HG03060 (cell line): ENCODE data around the gene SRBD1.
"Not testable (repeated sequence)": the region's sequence is repeated elsewhere in the genome, so short reads cannot be mapped to it uniquely, and the experiment has no call there.

Experiments
- ATAC-seq: cut with Tn5 transposase; IDR thresholded peaks from one replicate; pipeline ENCODE4 v1.9.1; 2021; ENCODE audit warnings: low read depth, moderate number of reproducible peaks; ENCODE audit not compliant: unreplicated experiment

The SRBD1 gene

DNA sequence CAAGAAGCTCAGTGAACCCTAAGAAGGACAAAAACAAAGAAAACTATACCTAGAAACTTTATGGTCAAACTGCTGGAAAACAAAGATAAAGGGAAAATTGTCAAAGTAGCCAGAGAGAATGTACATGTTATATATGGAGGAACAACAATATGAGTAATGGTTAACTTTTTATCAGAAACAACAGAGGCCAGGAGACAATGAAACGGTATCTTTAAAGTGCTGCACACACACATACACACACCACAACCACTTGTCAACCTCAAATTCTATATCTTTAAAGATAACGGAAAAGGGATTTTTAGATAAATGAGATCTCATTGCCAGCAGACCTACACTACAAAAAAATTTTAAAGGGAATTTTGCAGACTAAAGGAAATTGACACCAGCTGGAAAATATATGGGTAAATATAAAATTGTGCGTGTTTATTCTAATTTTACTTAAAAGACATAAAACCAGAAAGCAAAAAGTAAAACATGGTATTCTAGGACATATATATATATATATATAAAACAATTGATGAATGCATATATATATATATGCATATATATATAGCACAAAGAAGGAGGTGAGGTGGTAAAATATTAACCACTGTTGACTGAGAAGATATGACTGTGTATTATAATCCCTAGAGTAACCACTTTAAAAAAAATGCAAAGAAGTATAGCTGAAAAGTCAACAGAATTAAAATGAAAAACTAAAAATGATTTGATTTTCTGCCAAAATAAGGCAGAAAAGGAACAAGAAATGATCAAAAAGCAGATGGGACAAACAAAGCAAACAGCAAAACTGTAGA lies 172.0 kb downstream of the SRBD1 start:
- ATAC-seq, result no peak

DNA sequence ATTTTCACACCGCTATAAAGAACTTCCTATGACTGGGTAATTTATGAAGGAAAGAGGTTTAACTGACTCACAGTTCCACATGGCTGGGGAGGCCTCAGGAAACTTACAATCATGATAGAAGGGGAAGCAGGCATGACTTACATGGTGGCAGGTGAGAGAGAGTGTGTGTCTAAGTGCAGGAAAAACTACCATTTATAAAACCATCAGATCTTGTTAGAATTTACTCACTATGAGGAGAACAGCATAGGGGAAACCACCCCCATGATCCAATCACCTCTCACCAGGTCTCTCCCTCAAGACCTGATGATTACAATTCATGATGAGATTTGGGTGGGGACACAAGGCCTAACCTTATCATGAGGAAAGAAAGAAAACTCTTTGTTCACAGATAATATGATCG lies 174.6 kb downstream of the SRBD1 start:
- no peak for ATAC-seq

DNA sequence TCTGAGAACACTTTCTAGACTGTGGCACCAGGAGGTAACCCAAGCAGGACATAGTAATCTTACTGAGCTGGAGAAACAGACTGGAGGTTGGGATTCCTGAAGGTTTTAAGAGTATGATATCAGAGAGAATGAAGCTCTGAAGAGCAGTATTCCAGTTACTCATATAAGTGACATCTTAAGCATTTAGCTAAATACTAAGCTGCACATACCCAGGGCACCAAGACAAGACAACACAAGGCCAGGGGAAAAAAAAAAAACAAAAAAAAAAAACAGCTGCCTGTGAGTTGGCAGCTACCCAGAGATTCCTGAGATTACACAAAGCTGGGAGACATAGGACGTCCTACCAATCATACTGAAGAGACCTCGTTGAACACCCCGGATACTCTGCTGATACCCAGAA lies 175.8 kb downstream of the SRBD1 start:
- no peak for ATAC-seq

DNA sequence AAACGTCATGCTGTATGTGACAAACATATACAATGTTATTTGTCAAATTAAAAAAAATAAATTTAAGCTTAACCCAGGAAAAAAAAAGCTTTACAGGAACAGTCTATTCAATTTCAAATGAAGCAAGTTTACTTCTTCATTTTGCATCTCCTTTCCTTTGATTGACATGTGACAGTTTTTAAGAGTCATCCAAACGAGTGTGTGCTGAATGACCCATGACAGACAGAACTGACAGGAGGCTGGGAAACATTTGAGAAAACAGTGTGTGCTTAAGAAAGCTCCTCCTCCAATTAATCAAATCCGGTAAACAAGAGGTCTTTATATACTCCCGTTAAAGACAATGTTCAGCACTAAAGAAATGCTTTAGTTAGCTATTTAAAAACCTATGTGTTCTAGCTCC lies 177.7 kb downstream of the SRBD1 start:
- no peak for ATAC-seq

DNA sequence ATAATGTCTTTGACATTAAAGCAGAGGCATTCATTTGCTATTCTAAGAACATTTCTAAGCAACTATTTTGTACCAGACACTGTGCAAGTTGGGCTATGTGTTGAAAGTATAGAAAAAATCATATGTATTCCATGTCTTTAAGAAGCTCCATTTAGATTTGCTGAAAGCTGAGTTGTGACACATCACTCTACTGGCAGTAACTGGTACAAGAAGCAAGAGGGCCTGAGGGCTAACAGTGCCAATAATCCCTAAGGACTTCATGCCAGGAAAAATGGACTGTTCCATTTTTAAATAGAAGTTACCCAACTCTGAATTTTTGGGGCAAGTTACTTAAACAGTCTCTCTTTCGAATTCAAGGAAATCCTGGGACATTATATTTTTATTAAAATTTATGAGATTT lies 178.7 kb downstream of the SRBD1 start:
- no peak for ATAC-seq

DNA sequence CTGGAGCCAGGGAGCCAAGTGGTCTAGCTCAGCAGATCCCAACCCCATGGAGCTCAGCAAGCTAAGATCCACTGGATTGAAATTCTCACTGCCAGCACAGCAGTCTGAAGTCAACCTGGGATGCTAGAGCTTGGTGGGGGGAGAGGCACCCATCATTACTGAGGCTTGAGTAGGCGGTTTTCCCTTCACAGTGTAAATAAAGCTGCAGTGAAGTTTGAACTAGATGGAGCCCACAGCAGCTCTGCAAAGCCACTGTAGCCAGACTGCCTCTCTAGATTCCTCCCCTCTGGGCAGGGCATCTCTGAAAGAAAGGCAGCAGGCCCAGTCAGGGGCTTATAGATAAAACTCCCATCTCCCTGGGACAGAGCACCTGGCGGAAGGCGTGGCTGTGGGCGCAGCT lies 185.0 kb downstream of the SRBD1 start:
- not testable (repeated sequence) for ATAC-seq

DNA sequence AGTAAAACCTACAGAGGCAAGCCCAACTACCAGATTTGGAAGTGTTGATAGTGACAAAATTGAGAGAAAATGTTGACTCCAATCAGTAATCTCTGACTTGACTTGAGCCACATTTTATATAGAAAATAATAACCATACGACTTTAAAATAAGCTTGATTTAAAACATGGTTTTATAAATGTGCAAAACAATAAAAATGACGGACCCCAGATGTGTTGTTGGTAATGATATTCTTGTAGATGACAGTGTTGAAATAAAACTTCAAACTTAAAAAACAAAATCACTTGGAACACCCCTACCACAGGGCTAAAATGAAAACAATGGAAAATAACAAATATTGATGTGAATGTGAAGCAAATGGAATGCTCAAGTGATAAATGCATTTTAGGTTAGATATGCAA lies 188.1 kb downstream of the SRBD1 start:
- ATAC-seq, result no peak

DNA sequence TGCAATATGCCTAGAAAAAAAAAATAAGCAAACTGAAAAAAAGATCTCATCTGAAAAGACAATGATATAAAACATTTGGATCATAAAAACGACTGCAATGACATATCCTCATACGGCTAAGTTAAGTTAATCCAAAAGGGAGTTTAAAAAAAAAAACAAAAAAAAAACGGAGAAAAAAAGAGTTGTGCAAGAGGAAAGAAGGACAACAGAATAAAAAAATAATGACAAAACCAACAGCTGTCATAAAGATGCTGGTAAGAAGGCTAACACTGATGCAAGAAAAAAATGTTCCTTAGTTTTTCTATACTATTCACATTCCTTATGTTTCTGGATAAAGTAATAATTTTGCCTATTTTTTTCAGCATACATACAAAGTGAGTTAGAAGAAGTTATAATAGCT lies 192.5 kb downstream of the SRBD1 start:
- no peak for ATAC-seq

DNA sequence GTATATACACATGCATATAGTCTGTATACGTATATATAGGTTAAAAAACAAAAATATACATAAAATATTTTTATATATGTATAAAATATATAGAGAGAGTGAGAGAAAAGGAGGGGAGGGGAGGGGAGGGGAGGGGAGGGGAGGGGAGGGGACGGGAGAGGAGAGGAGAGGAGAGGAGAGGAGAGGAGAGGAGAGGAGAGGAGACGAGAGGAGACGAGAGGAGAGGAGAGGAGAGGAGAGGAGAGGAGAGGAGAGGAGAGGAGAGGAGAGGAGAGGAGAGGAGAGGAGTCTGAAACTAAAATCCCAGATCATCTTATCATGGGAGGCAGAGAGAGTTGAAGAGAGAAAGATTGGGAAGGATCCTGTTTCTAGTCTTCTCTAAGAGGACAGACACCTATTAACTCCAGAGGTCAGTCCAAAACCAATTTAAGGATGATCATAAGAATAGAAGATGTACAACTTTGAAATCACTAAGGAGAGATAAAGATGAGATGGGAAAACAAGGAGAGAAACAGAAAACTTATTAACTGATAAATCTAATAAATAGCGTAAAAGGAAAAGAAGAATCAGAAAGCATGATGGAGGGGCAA lies 195.4 kb downstream of the SRBD1 start:
- no peak for ATAC-seq

DNA sequence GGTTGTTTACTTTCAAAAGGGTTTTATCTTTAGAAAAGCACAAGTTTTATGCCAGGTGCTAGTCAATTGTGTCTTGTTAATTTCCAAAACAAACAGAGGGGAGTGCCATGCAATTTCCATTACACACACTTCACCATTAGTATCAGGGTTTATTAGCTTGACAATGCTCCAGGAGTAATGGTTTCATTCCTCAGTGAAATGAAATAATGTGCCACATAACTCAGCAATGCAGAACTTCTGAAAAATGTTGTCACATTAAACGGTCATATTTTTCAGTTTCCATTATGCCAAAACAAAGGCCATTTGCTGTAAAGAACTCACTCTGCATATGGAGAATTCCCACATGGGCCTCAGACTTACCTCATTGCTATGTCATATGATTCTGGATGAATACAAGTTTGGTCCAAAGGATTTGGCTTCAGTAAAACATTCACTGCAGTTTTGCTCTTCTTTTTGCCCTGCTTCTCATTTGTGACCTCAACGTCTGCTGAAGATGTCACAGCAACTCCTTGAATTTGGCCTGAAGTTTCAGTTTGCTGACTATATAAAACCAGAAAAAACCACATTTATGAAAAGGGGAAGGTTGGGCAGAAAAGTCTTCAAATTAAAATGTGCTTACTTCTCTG lies 198.2 kb downstream of the SRBD1 start:
- ATAC-seq, result no peak

DNA sequence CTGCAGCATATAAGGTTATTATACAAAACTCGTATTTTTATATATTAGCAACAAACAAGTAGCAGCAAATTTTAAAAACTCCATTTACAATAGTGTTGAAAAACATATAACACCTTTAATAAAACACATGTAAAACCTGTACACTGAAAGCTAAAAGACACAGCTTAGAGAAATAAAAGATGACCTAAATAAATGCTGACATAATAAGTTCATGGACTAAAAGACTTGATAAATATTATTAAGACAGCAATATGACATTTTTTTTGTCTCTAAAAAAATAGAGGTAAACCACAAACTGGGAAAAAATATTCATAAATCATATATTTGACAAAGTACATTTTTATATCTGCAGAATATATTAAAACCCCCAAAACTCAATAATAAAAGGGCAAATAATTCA lies 201.4 kb downstream of the SRBD1 start:
- no peak for ATAC-seq

DNA sequence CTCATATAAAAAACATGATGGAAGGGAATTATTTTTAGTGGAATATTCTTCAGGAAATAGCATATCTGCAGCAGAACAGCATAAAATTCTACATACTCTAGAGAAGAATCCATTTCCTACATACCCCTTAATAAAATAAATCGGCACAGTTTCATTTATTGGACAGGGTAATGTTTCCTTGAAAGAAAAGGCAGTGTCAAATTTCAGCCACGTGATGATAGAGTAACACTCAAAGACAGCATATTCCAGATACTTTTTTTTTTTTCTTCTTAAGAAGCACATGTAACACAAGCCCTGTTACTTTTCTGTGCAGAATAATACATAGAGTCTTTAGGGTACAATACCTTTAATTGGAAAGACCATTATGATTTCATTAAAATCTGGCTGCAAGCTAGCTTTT lies 204.4 kb downstream of the SRBD1 start:
- ATAC-seq, result no peak

DNA sequence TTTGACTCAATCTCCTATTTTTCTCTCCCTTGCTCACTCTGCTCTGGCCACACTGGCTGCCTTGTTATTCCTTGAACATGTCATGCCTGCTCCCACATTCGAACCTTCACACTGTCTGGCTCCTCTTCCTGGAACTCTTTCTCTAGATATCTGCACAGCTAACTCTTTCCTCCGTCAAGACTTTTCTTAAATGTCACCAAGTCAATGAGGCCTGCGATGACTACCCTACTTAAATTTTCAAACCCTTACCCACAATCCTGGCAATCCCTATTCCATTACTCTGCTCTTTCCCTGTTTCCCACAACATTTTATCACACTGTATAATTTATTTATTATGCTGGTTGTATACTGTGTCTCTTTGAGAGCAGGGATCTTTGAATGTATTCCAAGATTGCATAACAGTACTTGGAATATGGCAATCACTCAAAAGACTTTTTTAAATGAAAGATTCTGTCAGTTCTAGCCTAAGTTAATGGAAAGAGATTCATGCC lies 206.2 kb downstream of the SRBD1 start:
- ATAC-seq, result no peak

DNA sequence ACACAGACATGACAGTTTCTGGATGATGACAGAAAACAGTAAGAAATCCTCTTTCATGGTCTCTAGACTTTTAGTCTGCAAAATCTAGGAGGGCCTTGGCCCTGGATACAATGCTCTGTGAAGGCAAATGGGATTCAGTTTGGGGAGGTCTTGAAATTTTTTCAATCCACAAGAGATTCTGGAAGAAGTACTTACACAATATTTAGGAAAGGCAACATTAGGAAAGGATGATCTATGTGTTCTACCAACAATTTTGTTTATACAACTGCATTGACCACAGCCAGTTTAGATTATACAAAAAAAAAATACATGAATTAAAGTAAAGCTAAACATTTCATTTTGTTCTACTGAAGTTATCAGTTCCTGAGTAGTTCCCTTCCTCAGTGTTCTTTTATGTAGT lies 208.0 kb downstream of the SRBD1 start:
- ATAC-seq, result no peak

DNA sequence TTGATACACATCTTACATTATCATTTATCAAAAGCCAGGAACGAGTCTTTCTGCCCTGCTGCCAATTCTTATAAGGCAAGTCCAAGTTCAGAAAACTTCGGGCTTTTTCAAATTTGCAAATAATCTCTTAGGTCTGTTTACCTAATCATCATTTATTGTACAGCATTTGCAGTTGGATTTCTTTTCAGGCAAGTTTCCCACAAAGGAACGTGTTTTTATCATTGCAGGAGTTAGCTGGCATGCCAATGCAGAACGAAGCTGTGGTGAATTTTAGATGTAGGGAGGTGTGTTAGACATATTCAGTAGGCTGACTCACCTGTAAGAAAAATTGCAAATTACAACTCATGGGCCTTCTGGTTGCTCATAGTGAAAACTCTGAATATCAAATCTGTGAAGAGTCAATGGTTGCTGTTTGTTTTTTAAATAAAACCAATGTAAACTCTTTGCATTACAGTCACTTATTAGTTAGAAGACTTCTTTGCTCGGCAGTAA lies 209.6 kb downstream of the SRBD1 start:
- no peak for ATAC-seq

DNA sequence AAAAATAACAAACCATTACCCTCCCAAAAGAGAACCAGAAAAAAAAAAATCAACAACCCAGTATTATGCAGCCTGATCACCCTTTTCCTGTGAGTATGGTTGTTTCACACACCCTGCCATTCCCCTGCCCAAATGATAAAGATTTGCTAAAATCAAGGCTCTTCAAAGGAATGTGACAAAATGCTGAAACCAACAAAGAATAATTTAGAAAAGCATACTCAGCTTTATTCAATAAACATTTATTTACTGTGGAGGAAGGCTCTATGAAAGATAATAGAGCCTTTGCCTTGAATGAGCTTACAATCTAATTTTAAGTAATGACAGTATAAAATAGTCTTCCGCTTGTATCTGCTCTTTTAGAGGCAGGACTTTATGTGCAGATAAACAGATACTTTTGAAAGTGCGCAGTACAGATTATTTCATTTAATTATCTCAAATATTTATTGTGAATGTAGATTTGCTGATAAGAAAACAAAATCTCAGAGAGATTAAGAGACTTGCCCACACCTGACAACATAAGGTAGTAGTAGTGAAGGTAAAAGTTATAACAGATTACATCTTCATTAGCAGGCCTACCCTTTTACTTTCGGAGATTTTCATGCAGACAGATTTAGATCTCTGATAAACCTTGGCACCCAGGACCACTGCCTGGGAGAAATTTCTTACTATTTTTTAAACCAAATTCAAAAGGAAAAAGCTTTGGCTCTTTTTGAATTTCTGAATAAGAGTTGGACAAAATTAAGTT lies 211.9 kb downstream of the SRBD1 start:
- no peak for ATAC-seq

DNA sequence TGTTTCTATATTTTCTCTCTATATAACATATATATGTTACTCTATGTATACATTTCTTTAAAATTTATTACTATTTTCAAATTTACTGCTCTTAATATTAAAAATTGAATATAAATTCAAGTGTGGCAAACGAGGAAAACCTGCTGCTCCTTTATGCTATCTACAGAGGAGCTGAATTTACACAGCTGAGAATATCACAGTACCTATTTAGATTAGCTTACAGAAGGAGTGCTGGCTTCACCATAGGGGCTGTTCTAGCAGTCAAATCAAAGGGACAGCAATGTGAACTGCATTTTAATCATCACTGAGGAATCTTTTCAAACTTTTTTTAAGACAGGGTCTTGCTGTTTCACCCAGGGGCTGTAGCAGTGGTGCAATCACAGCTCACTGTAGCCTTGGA lies 213.8 kb downstream of the SRBD1 start:
- no peak for ATAC-seq

DNA sequence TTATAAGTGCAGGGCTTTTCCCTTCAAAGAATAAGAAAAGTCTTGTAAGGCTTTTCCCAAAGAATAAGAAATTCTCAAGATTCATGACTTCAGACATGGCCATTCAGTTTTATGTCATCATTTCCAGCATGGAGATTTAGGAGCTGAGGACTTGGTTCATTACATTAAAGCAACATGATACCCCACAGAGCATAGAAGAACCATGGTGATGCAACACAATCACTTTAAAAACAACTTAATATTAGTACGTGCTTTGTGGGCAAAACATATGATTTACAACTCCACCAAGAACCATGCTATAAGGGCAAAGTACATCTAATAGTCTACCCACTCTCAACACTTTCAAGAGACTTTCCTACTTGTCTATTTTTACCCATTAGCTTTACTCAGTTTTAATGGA lies 214.4 kb downstream of the SRBD1 start:
- ATAC-seq, result no peak

DNA sequence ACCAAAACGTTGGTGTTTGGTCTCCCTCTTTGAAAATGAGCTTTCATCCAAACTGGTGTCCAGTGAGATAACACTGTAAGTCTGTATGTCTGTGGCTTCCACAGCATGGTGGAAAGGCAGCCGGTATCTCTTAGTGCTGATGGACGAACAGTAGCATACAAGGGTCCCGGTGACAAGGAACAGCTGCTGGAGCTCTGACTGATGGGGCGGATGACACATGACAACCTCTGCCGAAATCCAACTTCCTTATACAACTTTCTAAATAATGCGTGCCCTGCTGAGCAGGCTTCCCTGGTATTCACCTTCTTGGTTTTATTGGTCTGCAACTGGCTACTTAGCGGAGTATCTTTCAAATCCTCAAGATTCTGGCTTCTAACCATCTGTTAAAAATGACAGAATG lies 216.2 kb downstream of the SRBD1 start:
- no peak for ATAC-seq

DNA sequence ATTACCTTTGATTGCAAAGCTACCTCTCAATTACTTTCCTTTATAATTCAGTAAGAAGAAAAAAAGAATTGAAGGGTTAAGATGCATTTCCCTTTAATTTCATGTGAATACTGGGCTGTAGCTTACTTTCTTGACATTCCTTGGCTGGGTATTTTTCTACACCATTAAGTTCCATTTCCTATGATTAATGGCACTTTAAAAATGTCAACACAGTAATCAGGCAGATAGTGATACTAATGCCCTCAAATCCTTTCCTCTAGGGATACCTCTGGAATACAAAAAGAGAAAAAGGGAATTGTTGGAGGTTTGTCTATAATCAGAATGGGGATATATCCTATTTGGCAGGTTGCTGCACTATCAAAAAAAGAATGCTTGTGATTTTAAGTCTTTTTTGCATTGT lies 216.9 kb downstream of the SRBD1 start:
- ATAC-seq, result no peak

DNA sequence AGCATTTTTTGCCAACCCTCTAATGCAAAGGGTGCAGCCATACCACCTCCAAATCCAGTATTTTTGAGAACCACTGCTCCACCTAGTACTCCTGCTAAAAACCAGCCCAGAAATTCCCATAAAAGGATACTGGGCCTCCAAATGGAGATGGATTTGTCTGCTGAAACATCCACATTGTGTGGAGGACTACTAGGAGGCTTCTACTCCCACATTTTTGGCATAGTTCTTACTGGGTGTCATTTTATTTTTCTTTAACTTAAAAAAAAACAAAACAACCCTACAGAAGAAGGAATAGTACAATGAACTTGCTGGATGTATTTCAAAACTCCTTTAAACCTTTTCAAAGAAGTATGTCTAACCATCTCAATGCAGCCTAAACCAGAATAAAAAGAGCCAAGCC lies 219.2 kb downstream of the SRBD1 start:
- no peak for ATAC-seq
